Activated T-helper 1 cell treated with anti-CD3 and anti-CD28 coated beads, Interleukin-12 subunit alpha, Interleukin-12 subunit beta, Interleukin-2, Interleukin-4 antibody, amounts not matched to agents 30 ng/mL and 10 ng/mL and 1 ng/mL, durations not matched to agents 14 hours and 24 hours and 36 hours (primary cell): ENCODE measurements around the gene MAST1. TPM values are rescaled to one million over a fixed set of nuclear protein-coding genes. Genes with fewer than 3 reads are reported as not detected.
A peak's percentile ranks its signal among the peaks of the same experiment; 100 is the strongest.
"Not testable (repeated sequence)": the region's sequence is repeated elsewhere in the genome, so short reads cannot be mapped to it uniquely, and the experiment has no call there.

Experiments
- DNase-seq: peaks from one replicate; pipeline ENCODE4 v3.0.0; 2021; ENCODE audit warnings: low spot score
- H3K27ac Mint-ChIP-seq: one replicate; pipeline ENCODE4 v1.8.0; 2021; ENCODE audit warnings: mild to moderate bottlenecking, mixed read lengths
- H3K27me3 Mint-ChIP-seq: one replicate; pipeline ENCODE4 v1.8.0; 2022; ENCODE audit warnings: mild to moderate bottlenecking, moderate library complexity, mixed read lengths; ENCODE audit not compliant: insufficient read depth
- H3K36me3 Mint-ChIP-seq: one replicate; pipeline ENCODE4 v1.8.0; 2021; ENCODE audit warnings: low read depth, mixed read lengths
- H3K4me1 Mint-ChIP-seq: one replicate; pipeline ENCODE4 v1.8.0; 2021; ENCODE audit warnings: low read depth, mixed read lengths
- H3K4me3 Mint-ChIP-seq: one replicate; pipeline ENCODE4 v1.8.0; 2021; ENCODE audit warnings: mild to moderate bottlenecking, moderate library complexity, mixed read lengths
- H3K9me3 Mint-ChIP-seq: one replicate; pipeline ENCODE4 v1.8.0; 2021; ENCODE audit warnings: mixed read lengths
- intact Hi-C: fragments of 100-400 bp; cut with micrococcal nuclease; formaldehyde crosslinking; loops from one replicate; pipeline ENCODE4 v1.15.1; 2024
- total RNA-seq: library from RNA; stranded (reverse); gene quantifications from 2 replicates; pipeline ENCODE4 v1.2.3, GENCODE V29; 2022

The MAST1 gene
- total RNA-seq, 1 donor from 2014 or later, result 1.4 TPM

DNA sequence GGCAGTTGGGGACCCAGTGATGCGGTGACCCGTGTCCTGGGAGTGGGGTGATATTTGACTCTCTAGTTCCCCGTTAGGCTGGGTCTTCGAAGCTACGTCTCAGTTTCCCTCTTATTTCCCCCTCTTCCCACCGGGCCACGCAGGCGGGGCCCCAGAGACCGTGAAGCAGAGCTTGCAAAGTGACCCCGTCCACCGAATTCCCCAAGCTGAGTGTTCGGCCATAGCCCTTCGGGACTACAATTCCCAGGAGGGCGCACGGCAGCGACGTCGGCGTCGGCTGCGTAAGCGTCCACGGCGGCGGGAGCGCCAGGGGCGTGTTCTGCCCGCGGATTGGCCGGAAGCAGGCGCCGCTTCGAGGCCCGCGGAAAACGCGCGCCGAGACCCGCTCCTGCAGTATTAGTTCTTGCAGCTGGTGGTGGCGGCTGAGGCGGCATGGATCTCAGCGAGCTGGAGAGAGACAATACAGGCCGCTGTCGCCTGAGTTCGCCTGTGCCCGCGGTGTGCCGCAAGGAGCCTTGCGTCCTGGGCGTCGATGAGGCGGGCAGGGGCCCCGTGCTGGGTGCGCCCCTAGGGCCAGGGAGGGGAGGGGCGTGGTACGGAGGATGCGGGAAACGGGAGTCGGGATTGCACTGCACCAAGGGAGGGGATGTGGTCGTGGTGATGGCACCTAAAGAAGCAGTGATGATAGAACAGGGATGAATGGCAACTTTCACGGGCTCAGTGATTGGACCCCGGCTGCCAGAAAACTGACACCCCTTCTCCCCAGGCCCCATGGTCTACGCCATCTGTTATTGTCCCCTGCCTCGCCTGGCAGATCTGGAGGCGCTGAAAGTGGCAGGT, 31.9 kb upstream of the MAST1 start, which contains the start of gene RNASEH2A:
Gene RNASEH2A (plus strand): TSS at position 343 of the 840 bp plus-strand sequence. CDS start 90 bp downstream, at position 433.
- Mint-ChIP-seq H3K4me1 (peaks cover 17% of the 10 kb centered on the region), H3K27me3 (no peaks in the 10 kb centered on the region), H3K27ac (peak within 1 kb of the TSS; percentile 89), H3K9me3 (no peaks in the 10 kb centered on the region), H3K36me3 (peaks cover 8% of the 10 kb centered on the region), H3K4me3 (peak within 1 kb of the TSS; percentile 96)
- intact Hi-C loops, result loop anchor here (1.0 to 5.0 kb wide), 4 partner anchors 40 to 110 kb away; partner anchors contain the start of genes DNASE2, FBXW9 and GET3
- DNase-seq, result peak; percentile 89

DNA sequence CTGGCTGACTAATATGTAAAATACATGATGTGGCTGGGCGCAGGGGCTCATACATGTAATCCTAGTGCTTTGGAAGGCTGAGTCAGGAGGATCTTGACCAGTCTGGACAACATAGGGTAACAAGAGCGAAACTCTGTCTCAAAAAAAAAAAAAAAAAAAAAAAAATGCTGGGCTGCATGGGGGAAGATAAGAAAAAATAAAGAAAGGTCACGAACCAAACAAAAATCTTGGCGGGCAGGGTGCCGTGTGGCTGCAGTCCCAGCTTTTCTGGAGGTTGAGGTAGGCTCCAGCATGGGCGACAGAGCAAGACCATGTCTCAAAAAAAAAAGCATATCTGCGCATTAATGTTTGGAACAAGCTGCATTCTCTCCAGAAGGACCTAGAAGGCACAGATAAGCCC, 23.2 kb upstream of the MAST1 start:
- Mint-ChIP-seq H3K9me3 (no peaks in the 10 kb centered on the region), H3K27ac (no peak overlapping the region), H3K4me3 (no peak overlapping the region), H3K36me3 (peaks cover 10% of the 10 kb centered on the region), H3K4me1 (no peaks in the 10 kb centered on the region), H3K27me3 (no peaks in the 10 kb centered on the region)
- intact Hi-C loops, result no loop called here
- no peak for DNase-seq

DNA sequence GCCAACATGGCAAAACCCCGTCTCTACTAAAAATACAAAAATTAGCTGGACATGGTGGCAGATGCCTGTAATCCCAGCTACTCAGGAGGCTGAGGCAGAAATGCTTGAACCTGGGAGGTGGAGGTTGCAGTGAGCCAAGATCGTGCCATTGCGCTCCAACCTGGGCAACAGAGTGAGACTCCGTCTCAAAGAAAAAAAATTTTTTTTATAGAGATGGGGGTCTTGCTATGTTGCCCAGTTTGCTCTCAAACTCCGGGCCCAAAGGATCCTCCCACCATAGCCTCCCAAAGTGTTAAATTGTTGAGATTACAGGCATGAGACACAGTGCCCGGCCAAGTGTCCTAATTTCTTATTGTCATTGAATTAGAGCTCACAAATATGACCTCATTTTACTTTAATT, 21.1 kb upstream of the MAST1 start:
- H3K4me1 Mint-ChIP-seq, intact Hi-C loops: not testable (repeated sequence)

DNA sequence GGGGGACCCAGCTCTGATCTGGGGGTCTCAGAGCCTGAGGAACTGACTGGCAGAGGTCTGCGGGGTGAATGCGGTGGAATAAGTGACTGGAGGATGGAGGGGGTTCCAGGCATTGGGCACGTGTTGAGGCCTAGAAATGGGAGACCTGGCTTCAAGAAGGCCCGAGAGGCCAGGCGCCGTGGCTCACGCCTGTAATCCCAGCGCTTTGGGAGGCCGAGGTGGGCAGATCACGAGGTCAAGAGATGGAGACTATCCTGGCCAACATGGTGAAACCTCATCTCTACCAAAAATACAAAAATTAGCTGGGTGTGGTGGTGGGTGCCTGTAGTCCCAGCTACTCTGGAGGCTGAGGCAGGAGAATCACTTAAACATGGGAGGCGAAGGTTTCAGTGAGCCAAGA, 20.5 kb upstream of the MAST1 start:
- H3K9me3 Mint-ChIP-seq, H3K4me3 Mint-ChIP-seq, H3K27ac Mint-ChIP-seq, DNase-seq, H3K4me1 Mint-ChIP-seq, H3K27me3 Mint-ChIP-seq, H3K36me3 Mint-ChIP-seq, intact Hi-C loops: not testable (repeated sequence)

More for the DNA sequence above, 21.1 kb upstream of the MAST1 start:
- DNase-seq, H3K27ac Mint-ChIP-seq, H3K9me3 Mint-ChIP-seq, H3K36me3 Mint-ChIP-seq, H3K4me3 Mint-ChIP-seq, H3K27me3 Mint-ChIP-seq: not testable (repeated sequence)

DNA sequence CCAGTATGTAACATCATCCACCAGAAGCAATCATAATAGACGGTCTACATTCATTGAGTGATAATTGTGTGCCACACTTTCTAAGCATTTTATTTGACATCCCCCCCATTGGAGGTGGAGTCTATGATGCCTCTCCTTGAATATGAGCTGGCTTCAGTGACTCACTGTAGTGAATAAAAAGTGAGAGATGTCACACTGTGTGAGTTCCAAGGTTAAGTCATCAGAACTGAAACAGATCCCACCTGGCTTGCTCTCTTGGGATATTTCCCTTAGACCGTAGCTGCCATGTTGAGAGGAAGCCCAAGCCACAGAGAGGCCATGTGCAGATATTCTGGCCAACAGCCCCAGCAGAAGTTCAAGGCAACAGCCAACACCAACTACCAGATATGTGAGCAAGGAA, 16.6 kb upstream of the MAST1 start:
- Mint-ChIP-seq H3K27me3 (peaks cover 11% of the 10 kb centered on the region), H3K4me1 (peaks cover 11% of the 10 kb centered on the region), H3K9me3 (no peaks in the 10 kb centered on the region), H3K36me3 (no peaks in the 10 kb centered on the region), H3K4me3 (no peak overlapping the region), H3K27ac (no peak overlapping the region)
- intact Hi-C loops, result no loop called here
- DNase-seq, result no peak

DNA sequence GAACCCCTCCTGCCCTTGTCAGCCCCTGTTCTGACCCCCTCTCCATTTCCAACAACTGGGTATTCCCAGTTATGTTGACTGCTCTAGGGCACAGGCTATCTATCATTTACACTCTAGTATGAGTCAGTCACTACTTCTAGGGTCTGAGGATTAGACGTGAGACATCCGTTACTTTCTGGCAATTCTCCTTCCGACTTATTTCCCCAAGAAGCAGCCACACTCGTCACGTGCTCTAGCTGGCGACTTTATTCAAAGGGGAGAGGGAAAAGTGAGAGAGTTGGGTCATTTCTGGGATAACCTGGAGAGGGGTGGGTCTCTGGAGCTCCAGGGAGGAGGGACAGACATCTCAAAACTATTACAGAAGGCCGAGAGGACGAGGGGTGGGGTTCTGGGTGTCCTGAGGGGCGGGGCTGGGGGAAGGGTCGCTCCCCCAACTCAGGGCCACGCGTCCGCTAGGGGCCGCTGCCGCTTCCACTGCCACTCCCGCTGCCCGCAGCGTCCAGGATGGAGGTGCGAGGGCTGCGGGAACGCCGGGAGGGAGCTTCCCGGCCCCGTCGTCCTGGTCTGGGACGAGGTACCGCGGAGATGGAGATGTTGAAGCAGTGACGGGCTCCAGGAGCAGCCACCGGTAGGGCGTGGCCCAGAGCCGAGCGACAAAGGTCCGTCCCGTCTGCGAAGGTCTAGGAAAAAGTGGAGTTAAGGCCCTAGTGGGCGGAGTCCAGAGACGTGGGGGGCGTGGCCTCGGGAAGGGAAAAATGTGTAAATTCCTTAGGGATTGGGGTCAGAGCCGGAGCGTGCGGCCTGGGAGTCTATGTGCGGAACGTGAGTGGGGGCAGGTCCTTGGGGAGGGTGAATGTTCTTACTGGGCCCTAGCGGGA, 12.8 kb upstream of the MAST1 start:
- DNase-seq, result no peak
- Mint-ChIP-seq H3K4me3 (peak overlapping the region; percentile 31), H3K27me3 (peaks cover 26% of the 10 kb centered on the region)

DNA sequence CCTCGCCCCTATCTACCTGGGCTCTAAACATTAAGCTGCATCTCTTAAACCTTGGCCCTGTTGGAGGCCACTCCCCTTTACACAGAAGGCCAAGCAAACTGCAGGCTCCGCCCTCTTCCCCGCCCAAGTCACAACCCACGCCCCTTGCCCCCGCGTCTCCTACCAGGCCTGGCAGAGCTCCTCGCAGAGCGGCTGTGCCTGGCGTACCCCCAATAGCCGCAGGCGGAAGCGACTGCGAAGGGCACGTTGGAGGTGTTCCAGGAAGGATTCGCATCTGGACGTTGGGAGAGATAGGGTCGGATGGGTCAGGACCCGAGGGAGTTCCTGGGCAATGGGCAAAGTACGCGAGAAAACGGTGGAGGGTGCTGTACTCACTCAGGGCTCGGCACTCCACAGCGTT, 9.8 kb upstream of the MAST1 start:
- intact Hi-C loops, result no loop called here
- DNase-seq, result no peak
- no peak overlapping the region for H3K27ac Mint-ChIP-seq
- peaks cover 44% of the 10 kb centered on the region for H3K27me3 Mint-ChIP-seq
- H3K4me3 Mint-ChIP-seq, result no peak overlapping the region
- H3K36me3 Mint-ChIP-seq, result no peaks in the 10 kb centered on the region
- peaks cover 16% of the 10 kb centered on the region for H3K4me1 Mint-ChIP-seq
- no peaks in the 10 kb centered on the region for H3K9me3 Mint-ChIP-seq

More for the DNA sequence above, 12.8 kb upstream of the MAST1 start:
- no peaks in the 10 kb centered on the region for H3K36me3 Mint-ChIP-seq
- no peaks in the 10 kb centered on the region for H3K9me3 Mint-ChIP-seq
- H3K4me1 Mint-ChIP-seq, result peaks cover 11% of the 10 kb centered on the region
- intact Hi-C loops, result no loop called here
- no peak overlapping the region for H3K27ac Mint-ChIP-seq

DNA sequence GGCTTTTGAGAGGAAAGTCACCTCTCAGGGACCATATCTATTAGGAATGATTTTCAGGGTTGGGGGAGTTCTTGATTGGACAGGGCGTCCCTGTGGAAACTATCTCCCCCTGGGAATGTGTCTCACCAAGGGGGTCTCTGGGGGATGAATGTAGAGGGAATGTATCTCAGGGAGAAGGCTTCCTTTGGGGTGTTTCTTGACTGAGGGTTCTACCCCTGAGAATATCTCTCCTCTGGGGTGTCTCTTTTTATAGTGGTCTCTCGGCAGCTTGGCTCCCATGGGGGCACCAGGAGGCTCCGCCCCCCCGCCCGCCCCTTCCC, 4.9 kb upstream of the MAST1 start:
- DNase-seq, result no peak
- Mint-ChIP-seq H3K27ac (peak overlapping the region; percentile 11), H3K4me3 (peak overlapping the region; percentile 45), H3K4me1 (peaks cover 11% of the 10 kb centered on the region), H3K9me3 (no peaks in the 10 kb centered on the region), H3K27me3 (peaks cover 63% of the 10 kb centered on the region), H3K36me3 (no peaks in the 10 kb centered on the region)
- intact Hi-C loops, result no loop called here

DNA sequence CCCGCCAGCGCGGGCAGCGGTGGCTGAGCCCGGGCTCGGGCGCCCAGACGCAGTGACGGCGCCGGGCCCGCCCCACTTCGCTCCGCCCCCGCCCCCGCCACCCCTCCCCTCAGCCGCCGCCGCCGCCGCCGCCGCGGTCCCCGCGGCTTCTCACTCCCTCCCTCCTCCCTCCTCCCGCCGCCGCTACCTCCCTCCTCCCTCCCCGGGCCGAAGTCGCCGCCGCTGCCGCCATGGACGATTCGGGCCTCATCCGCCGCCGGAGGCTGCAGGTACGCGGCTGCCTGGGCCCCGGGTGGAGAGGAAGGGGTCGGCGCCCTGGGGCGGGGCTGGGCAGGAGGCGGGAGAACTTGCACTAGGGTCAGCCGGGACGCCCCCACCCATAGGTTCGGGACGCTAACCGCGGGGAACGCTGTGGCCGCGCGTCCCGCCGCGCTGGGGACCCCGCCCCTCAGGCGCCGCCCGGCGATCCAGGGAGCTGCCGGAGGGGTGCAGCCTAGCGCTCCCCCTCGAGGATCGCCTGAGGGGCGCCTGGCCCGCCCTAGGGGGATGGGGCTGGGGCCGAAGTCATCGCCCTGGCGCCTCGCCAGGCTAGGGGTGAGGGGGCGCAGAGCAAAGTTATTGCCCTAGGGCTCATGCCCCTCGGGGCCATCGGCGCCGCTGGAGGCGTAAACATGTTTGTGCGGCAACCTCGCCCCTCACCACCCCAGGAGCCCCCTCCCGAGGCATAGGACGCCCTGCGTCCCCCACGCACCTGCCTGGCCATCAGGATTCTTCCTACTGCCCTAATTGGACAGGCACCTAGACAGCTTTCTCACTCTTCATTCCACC, 4.4 kb upstream of the MAST1 start:
- no peak overlapping the region for H3K27ac Mint-ChIP-seq
- H3K4me3 Mint-ChIP-seq, result no peak overlapping the region
- peaks cover 12% of the 10 kb centered on the region for H3K4me1 Mint-ChIP-seq
- H3K27me3 Mint-ChIP-seq, result peaks cover 63% of the 10 kb centered on the region
- intact Hi-C loops, result no loop called here
- no peaks in the 10 kb centered on the region for H3K9me3 Mint-ChIP-seq
- DNase-seq, result no peak
- no peaks in the 10 kb centered on the region for H3K36me3 Mint-ChIP-seq

DNA sequence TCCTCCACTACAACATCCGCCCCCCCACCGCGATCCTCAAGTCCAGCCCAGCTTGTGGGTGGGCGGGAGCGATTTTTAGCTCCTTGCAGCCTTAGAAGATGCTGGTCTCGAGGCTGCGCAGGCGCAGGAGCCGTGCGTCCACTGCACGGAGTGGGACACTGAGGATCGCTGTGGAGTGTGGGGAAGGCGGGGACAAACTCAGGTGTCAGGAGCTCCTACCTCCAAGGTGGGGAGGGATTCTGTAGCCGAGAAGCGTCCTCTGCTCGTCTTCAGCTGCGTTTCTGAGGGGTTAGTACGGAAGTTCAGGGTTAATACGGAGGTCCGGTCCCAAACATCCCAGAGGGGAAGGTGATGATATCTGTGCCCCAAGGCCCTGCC, 3.8 kb upstream of the MAST1 start, which contains the start of gene RTBDN:
Gene RTBDN (minus strand): TSS at position 14 of the 378 bp plus-strand sequence. CDS start 4,600 bp downstream, outside the sequence.
- H3K27ac Mint-ChIP-seq, result no peak within 1 kb of the TSS

DNA sequence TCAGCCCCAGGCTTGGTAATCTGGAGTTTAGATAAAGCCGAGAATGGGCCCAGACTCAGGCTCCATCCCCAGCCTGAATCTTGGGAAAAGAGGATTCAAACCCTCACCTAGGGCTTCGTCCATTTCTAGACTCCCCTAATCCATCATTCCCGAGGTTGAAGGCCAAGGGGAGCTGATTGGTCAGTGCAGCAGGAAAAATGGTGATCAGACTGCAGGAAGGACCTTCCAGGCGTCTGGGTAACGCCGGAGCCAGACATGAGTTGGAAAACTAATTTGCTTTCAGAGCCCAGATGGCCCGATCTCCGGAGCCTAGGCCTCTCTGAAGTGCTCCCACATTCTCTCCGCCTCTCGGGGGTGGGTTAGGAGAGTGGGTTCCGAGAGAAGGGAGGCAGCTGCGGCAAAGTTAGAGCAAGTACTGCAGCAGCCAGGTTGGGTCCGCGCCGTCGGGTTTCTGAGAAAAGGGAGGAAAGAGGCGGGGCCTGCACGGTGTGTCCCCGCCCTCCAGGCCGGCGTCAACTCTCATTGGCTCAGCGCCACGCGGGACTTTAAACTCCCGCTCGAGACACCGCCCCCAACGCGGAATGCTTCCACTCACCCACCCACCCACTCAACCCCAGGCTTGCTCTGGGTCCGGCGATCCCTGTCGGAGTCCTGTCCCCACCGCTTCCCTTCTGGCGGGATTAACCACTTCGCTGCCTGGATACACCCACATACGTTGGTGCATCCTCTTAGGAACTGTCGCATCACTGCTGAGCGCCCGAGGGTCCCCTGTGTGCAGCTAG, 3.1 kb upstream of the MAST1 start:
- intact Hi-C loops, result loop anchor here (5.0 kb wide), 2 partner anchors 177 to 262 kb away; no protein-coding TSS in a partner anchor
- Mint-ChIP-seq H3K27me3 (peaks cover 64% of the 10 kb centered on the region), H3K9me3 (no peaks in the 10 kb centered on the region), H3K27ac (no peak overlapping the region), H3K4me3 (no peak overlapping the region), H3K4me1 (peaks cover 21% of the 10 kb centered on the region), H3K36me3 (peaks cover 5% of the 10 kb centered on the region)
- DNase-seq, result no peak

More for the DNA sequence above, 3.8 kb upstream of the MAST1 start, which contains the start of gene RTBDN:
- Mint-ChIP-seq H3K27me3 (peaks cover 68% of the 10 kb centered on the region), H3K4me3 (peak within 1 kb of the TSS; percentile 45), H3K9me3 (no peaks in the 10 kb centered on the region), H3K4me1 (peaks cover 18% of the 10 kb centered on the region), H3K36me3 (peaks cover 5% of the 10 kb centered on the region)
- no peak for DNase-seq
- intact Hi-C loops, result no loop called here

DNA sequence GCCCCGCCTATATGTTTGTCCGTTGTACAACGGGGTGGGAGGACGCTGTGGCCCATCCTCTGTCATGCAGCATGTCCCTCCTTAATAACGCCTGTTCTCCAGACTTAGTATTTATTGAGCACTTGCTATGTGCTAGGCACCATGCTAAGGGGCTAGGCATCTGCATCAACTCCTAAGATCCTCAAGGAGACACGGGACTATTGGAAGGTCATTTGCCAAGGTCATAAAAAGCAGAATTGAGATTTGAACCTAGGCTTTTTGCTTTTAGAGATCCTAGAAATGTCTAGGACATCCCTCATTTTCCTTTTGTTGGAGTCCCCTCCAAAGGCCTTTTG, 1.8 kb upstream of the MAST1 start:
- peaks cover 68% of the 10 kb centered on the region for H3K27me3 Mint-ChIP-seq
- H3K4me3 Mint-ChIP-seq, result peak overlapping the region; percentile 43
- DNase-seq, result no peak
- intact Hi-C loops, result loop anchor here (5.0 kb wide), 2 partner anchors 176 to 261 kb away; no protein-coding TSS in a partner anchor
- no peak overlapping the region for H3K27ac Mint-ChIP-seq
- H3K9me3 Mint-ChIP-seq, result no peaks in the 10 kb centered on the region
- peaks cover 5% of the 10 kb centered on the region for H3K36me3 Mint-ChIP-seq
- peaks cover 32% of the 10 kb centered on the region for H3K4me1 Mint-ChIP-seq
